Activated naive CD8-positive, alpha-beta T cell (primary cell): ENCODE results near the gene PCCA.
"Not testable (repeated sequence)": the region's sequence is repeated elsewhere in the genome, so short reads cannot be mapped to it uniquely, and the experiment has no call there.

Experiments used
- H3K27ac Mint-ChIP-seq: one replicate; pipeline ENCODE4 v1.8.0; 2021; ENCODE audit warnings: mixed read lengths
- H3K27me3 Mint-ChIP-seq: one replicate; pipeline ENCODE4 v1.8.0; 2021; ENCODE audit warnings: mixed read lengths
- H3K36me3 Mint-ChIP-seq: one replicate; pipeline ENCODE4 v1.8.0; 2021; ENCODE audit warnings: mixed read lengths
- H3K4me1 Mint-ChIP-seq: one replicate; pipeline ENCODE4 v1.8.0; 2021; ENCODE audit warnings: low read depth, mixed read lengths
- H3K4me3 Mint-ChIP-seq: one replicate; pipeline ENCODE4 v1.8.0; 2021; ENCODE audit warnings: mild to moderate bottlenecking, mixed read lengths
- H3K9me3 Mint-ChIP-seq: one replicate; pipeline ENCODE4 v1.8.0; 2021; ENCODE audit warnings: low read depth, mixed read lengths

Gene PCCA

GRCh38 chr13:100212904-100213553 is 124.1 kb downstream of the PCCA start:
- Mint-ChIP-seq H3K36me3 (peaks cover 25% of the 10 kb centered on the region), H3K4me1 (peaks cover 6% of the 10 kb centered on the region), H3K27me3 (no peaks in the 10 kb centered on the region), H3K4me3 (no peak overlapping the region), H3K27ac (no peak overlapping the region), H3K9me3 (peaks cover 3% of the 10 kb centered on the region)

- Mint-ChIP-seq H3K9me3 (peaks cover 3% of the 10 kb centered on the region), H3K27ac (no peak overlapping the region), H3K4me1 (peaks cover 6% of the 10 kb centered on the region), H3K36me3 (peaks cover 25% of the 10 kb centered on the region), H3K27me3 (no peaks in the 10 kb centered on the region), H3K4me3 (no peak overlapping the region)
These were observed 124.7 kb downstream of the PCCA start for GRCh38 chr13:100213576-100213975.

- Mint-ChIP-seq H3K4me3 (no peak overlapping the region), H3K9me3 (peaks cover 3% of the 10 kb centered on the region), H3K27me3 (no peaks in the 10 kb centered on the region), H3K27ac (no peak overlapping the region), H3K4me1 (peaks cover 5% of the 10 kb centered on the region), H3K36me3 (peaks cover 21% of the 10 kb centered on the region)
These were observed 126.0 kb downstream of the PCCA start for GRCh38 chr13:100214886-100215285.

- Mint-ChIP-seq H3K4me3 (no peak overlapping the region), H3K4me1 (peaks cover 1% of the 10 kb centered on the region), H3K27ac (no peak overlapping the region), H3K36me3 (peaks cover 5% of the 10 kb centered on the region), H3K27me3 (no peaks in the 10 kb centered on the region), H3K9me3 (no peaks in the 10 kb centered on the region)
These were observed 132.3 kb downstream of the PCCA start for GRCh38 chr13:100221166-100221565.

- H3K27ac Mint-ChIP-seq, H3K9me3 Mint-ChIP-seq, H3K4me3 Mint-ChIP-seq, H3K27me3 Mint-ChIP-seq, H3K4me1 Mint-ChIP-seq, H3K36me3 Mint-ChIP-seq: not testable (repeated sequence)
These were observed 135.2 kb downstream of the PCCA start for GRCh38 chr13:100223966-100224530.

GRCh38 chr13:100229603-100230002 is 140.7 kb downstream of the PCCA start:
- no peaks in the 10 kb centered on the region for H3K27me3 Mint-ChIP-seq
- no peak overlapping the region for H3K4me3 Mint-ChIP-seq
- no peaks in the 10 kb centered on the region for H3K36me3 Mint-ChIP-seq
- H3K4me1 Mint-ChIP-seq = no peaks in the 10 kb centered on the region
- H3K27ac Mint-ChIP-seq = no peak overlapping the region
- H3K9me3 Mint-ChIP-seq = no peaks in the 10 kb centered on the region

GRCh38 chr13:100230769-100231149 is 141.9 kb downstream of the PCCA start:
- Mint-ChIP-seq H3K27me3 (no peaks in the 10 kb centered on the region), H3K9me3 (no peaks in the 10 kb centered on the region), H3K36me3 (no peaks in the 10 kb centered on the region), H3K4me3 (no peak overlapping the region), H3K4me1 (peaks cover 4% of the 10 kb centered on the region), H3K27ac (no peak overlapping the region)

GRCh38 chr13:100231176-100231575 is 142.3 kb downstream of the PCCA start:
- Mint-ChIP-seq H3K4me3 (no peak overlapping the region), H3K9me3 (no peaks in the 10 kb centered on the region), H3K27me3 (peaks cover 1% of the 10 kb centered on the region), H3K4me1 (peaks cover 4% of the 10 kb centered on the region), H3K36me3 (peaks cover 2% of the 10 kb centered on the region), H3K27ac (no peak overlapping the region)

GRCh38 chr13:100234006-100234405 is 145.1 kb downstream of the PCCA start:
- no peaks in the 10 kb centered on the region for H3K9me3 Mint-ChIP-seq
- peaks cover 4% of the 10 kb centered on the region for H3K4me1 Mint-ChIP-seq
- H3K4me3 Mint-ChIP-seq = no peak overlapping the region
- no peak overlapping the region for H3K27ac Mint-ChIP-seq
- H3K36me3 Mint-ChIP-seq = peaks cover 5% of the 10 kb centered on the region
- H3K27me3 Mint-ChIP-seq = peaks cover 1% of the 10 kb centered on the region

- no peaks in the 10 kb centered on the region for H3K9me3 Mint-ChIP-seq
- peaks cover 5% of the 10 kb centered on the region for H3K36me3 Mint-ChIP-seq
- peaks cover 1% of the 10 kb centered on the region for H3K27me3 Mint-ChIP-seq
- H3K27ac Mint-ChIP-seq = no peak overlapping the region
- H3K4me1 Mint-ChIP-seq = peaks cover 4% of the 10 kb centered on the region
- H3K4me3 Mint-ChIP-seq = no peak overlapping the region
These were observed 145.7 kb downstream of the PCCA start for GRCh38 chr13:100234524-100235136.

GRCh38 chr13:100235311-100235901 is 146.5 kb downstream of the PCCA start:
- H3K27me3 Mint-ChIP-seq = peaks cover 1% of the 10 kb centered on the region
- H3K36me3 Mint-ChIP-seq = peaks cover 5% of the 10 kb centered on the region
- H3K4me1 Mint-ChIP-seq = peaks cover 4% of the 10 kb centered on the region
- no peak overlapping the region for H3K4me3 Mint-ChIP-seq
- H3K27ac Mint-ChIP-seq = no peak overlapping the region
- no peaks in the 10 kb centered on the region for H3K9me3 Mint-ChIP-seq

- Mint-ChIP-seq H3K9me3 (no peaks in the 10 kb centered on the region), H3K27ac (no peak overlapping the region), H3K27me3 (peaks cover 1% of the 10 kb centered on the region), H3K36me3 (peaks cover 5% of the 10 kb centered on the region), H3K4me1 (peaks cover 3% of the 10 kb centered on the region), H3K4me3 (no peak overlapping the region)
These were observed 151.4 kb downstream of the PCCA start for GRCh38 chr13:100240109-100240779.

GRCh38 chr13:100244431-100244830 is 155.5 kb downstream of the PCCA start:
- no peak overlapping the region for H3K4me3 Mint-ChIP-seq
- no peaks in the 10 kb centered on the region for H3K27me3 Mint-ChIP-seq
- H3K9me3 Mint-ChIP-seq = peaks cover 5% of the 10 kb centered on the region
- H3K4me1 Mint-ChIP-seq = no peaks in the 10 kb centered on the region
- peaks cover 10% of the 10 kb centered on the region for H3K36me3 Mint-ChIP-seq
- H3K27ac Mint-ChIP-seq = no peak overlapping the region

GRCh38 chr13:100245104-100245503 is 156.2 kb downstream of the PCCA start:
- H3K4me3 Mint-ChIP-seq = no peak overlapping the region
- peaks cover 5% of the 10 kb centered on the region for H3K9me3 Mint-ChIP-seq
- H3K4me1 Mint-ChIP-seq = no peaks in the 10 kb centered on the region
- peaks cover 14% of the 10 kb centered on the region for H3K36me3 Mint-ChIP-seq
- H3K27me3 Mint-ChIP-seq = no peaks in the 10 kb centered on the region
- no peak overlapping the region for H3K27ac Mint-ChIP-seq

- no peaks in the 10 kb centered on the region for H3K27me3 Mint-ChIP-seq
- no peak overlapping the region for H3K27ac Mint-ChIP-seq
- peaks cover 5% of the 10 kb centered on the region for H3K9me3 Mint-ChIP-seq
- peaks cover 23% of the 10 kb centered on the region for H3K36me3 Mint-ChIP-seq
- H3K4me1 Mint-ChIP-seq = no peaks in the 10 kb centered on the region
- H3K4me3 Mint-ChIP-seq = no peak overlapping the region
These were observed 159.0 kb downstream of the PCCA start for GRCh38 chr13:100247937-100248336.
